Measurements from ENCODE around the gene SYNE1. TPM values are rescaled to one million over a fixed set of nuclear protein-coding genes. Genes with fewer than 3 reads are reported as not detected.

The SYNE1 gene
- total RNA-seq, 3 donors from 2014 or later (not counting 1 experiment from before 2014, with no cell fraction given), result 489 to 570 (median 498) TPM

GRCh38 chr6:152605941-152606340 is 31.2 kb downstream of the SYNE1 start:
- H3K9me3 Mint-ChIP-seq, result no peaks in the 10 kb centered on the region
- Histone ChIP-seq H3K36me3 (ENCODE audit: control insufficient read depth, insufficient read depth, low read length) (no peaks in the 10 kb centered on the region), H3K27me3 (ENCODE audit: control insufficient read depth, insufficient read depth, low read length) (no peaks in the 10 kb centered on the region), H3K27ac (ENCODE audit: low read length) (no peak overlapping the region), H3K9me3 (ENCODE audit: control insufficient read depth, insufficient read depth, low read length) (no peaks in the 10 kb centered on the region), H3K4me1 (ENCODE audit: control insufficient read depth, insufficient read depth, low read length) (peaks cover 13% of the 10 kb centered on the region), H3K4me3 (ENCODE audit: low read length) (no peak overlapping the region)
- 97% methylated on average over 2 of the region's 2 CpGs for WGBS (ENCODE audit: insufficient coverage)
- intact Hi-C loops (cut with micrococcal nuclease), result no loop called here
- DNase-seq (no peak), ATAC-seq (no peak)
- peaks cover 53 to 60% of the 10 kb centered on the region in 2 donors for H3K4me1 Mint-ChIP-seq
- no peaks in the 10 kb centered on the region for H3K36me3 Mint-ChIP-seq
- no peak overlapping the region for H3K4me3 Mint-ChIP-seq
- H3K27ac Mint-ChIP-seq, result peak overlapping the region; percentile 67 to 76
- no peak for TF ChIP-seq CTCF (IDR thresholded peaks at IDR 0.05)
- H3K27me3 Mint-ChIP-seq (ENCODE audit: low read depth in 2 of 2), result no peaks in the 10 kb centered on the region

- no peak for TF ChIP-seq CTCF (IDR thresholded peaks at IDR 0.05)
- H3K27ac ChIP-seq (ENCODE audit: low read length), result no peak overlapping the region
- WGBS (ENCODE audit: insufficient coverage), result 77% methylated on average over 1 of the region's 1 CpG
These were observed 31.8 kb downstream of the SYNE1 start for GRCh38 chr6:152605342-152605741.

DNA sequence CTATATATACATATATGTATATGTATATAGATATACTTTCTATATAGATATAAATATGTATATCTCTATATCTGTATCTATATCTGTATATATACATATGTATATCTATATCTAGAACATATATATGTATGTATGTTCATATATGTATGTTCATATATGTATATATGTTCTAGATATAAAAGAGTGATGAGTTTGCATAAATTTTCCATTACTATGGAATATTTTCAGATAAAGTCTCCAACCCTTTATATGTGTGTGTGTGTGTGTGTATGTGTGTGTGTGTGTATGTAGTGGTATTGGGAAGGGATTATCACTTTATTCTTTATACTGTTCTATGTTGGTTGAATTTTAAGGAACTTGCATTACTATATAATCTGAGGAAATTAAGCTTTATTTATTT is 33.3 kb downstream of the SYNE1 start:
- H3K36me3 Mint-ChIP-seq, result no peaks in the 10 kb centered on the region
- Histone ChIP-seq H3K9me3 (ENCODE audit: control insufficient read depth, insufficient read depth, low read length) (no peaks in the 10 kb centered on the region), H3K27me3 (ENCODE audit: control insufficient read depth, insufficient read depth, low read length) (no peaks in the 10 kb centered on the region), H3K4me1 (ENCODE audit: control insufficient read depth, insufficient read depth, low read length) (peaks cover 5% of the 10 kb centered on the region), H3K36me3 (ENCODE audit: control insufficient read depth, insufficient read depth, low read length) (no peaks in the 10 kb centered on the region), H3K27ac (ENCODE audit: low read length) (no peak overlapping the region), H3K4me3 (ENCODE audit: low read length) (no peak overlapping the region)
- no peak for TF ChIP-seq CTCF (IDR thresholded peaks at IDR 0.05)
- H3K27me3 Mint-ChIP-seq (ENCODE audit: low read depth in 2 of 2), result no peaks in the 10 kb centered on the region
- intact Hi-C loops (cut with micrococcal nuclease), result no loop called here
- no peak for DNase-seq
- peaks cover 56 to 62% of the 10 kb centered on the region in 2 donors for H3K4me1 Mint-ChIP-seq
- H3K4me3 Mint-ChIP-seq, result no peak overlapping the region
- H3K27ac Mint-ChIP-seq, result peak overlapping the region in 1 of 2 donors; percentile 5
- H3K9me3 Mint-ChIP-seq, result no peaks in the 10 kb centered on the region
- no peak for ATAC-seq

More at GRCh38 chr6:152605342-152605741, 31.8 kb downstream of the SYNE1 start:
- no peak for DNase-seq
- Histone ChIP-seq H3K36me3 (ENCODE audit: control insufficient read depth, insufficient read depth, low read length) (no peaks in the 10 kb centered on the region), H3K27me3 (ENCODE audit: control insufficient read depth, insufficient read depth, low read length) (no peaks in the 10 kb centered on the region), H3K4me1 (ENCODE audit: control insufficient read depth, insufficient read depth, low read length) (peaks cover 13% of the 10 kb centered on the region), H3K9me3 (ENCODE audit: control insufficient read depth, insufficient read depth, low read length) (no peaks in the 10 kb centered on the region), H3K4me3 (ENCODE audit: low read length) (no peak overlapping the region)
- intact Hi-C loops (cut with micrococcal nuclease), result no loop called here
- no peak overlapping the region for H3K4me3 Mint-ChIP-seq
- H3K27me3 Mint-ChIP-seq (ENCODE audit: low read depth in 2 of 2), result no peaks in the 10 kb centered on the region
- H3K4me1 Mint-ChIP-seq, result peaks cover 50 to 57% of the 10 kb centered on the region in 2 donors
- H3K36me3 Mint-ChIP-seq, result no peaks in the 10 kb centered on the region
- peak overlapping the region; percentile 67 to 76 for H3K27ac Mint-ChIP-seq
- H3K9me3 Mint-ChIP-seq, result no peaks in the 10 kb centered on the region
- ATAC-seq, result no peak

- Histone ChIP-seq H3K4me3 (ENCODE audit: low read length) (no peak overlapping the region), H3K27me3 (ENCODE audit: control insufficient read depth, insufficient read depth, low read length) (no peaks in the 10 kb centered on the region), H3K27ac (ENCODE audit: low read length) (no peak overlapping the region), H3K36me3 (ENCODE audit: control insufficient read depth, insufficient read depth, low read length) (no peaks in the 10 kb centered on the region), H3K4me1 (ENCODE audit: control insufficient read depth, insufficient read depth, low read length) (no peaks in the 10 kb centered on the region), H3K9me3 (ENCODE audit: control insufficient read depth, insufficient read depth, low read length) (no peaks in the 10 kb centered on the region)
- TF ChIP-seq CTCF (IDR thresholded peaks at IDR 0.05), result no peak
- Mint-ChIP-seq H3K27me3 (ENCODE audit: low read depth in 2 of 2) (no peaks in the 10 kb centered on the region), H3K4me3 (no peak overlapping the region), H3K36me3 (no peaks in the 10 kb centered on the region), H3K27ac (peak overlapping the region; percentile 29 to 50), H3K9me3 (no peaks in the 10 kb centered on the region), H3K4me1 (peaks cover 54 to 57% of the 10 kb centered on the region in 2 donors)
- intact Hi-C loops (cut with micrococcal nuclease), result no loop called here
- WGBS (ENCODE audit: insufficient coverage), result 98% methylated on average over 5 of the region's 5 CpGs
- ATAC-seq (no peak), DNase-seq (no peak)
These were observed 37.1 kb downstream of the SYNE1 start for GRCh38 chr6:152600022-152600421.

Data from natural killer cell (primary cell).